Measurements from ENCODE around the gene ARL5A.
A peak's percentile ranks its signal among the peaks of the same experiment; 100 is the strongest.

GRCh38 chr2:151828143-151828889 is at the start of gene ARL5A:
- peak; percentile 78 to 95 (median 93) for TF ChIP-seq POLR2A (IDR thresholded peaks at IDR 0.05)
- TF ChIP-seq, protein P1, sequence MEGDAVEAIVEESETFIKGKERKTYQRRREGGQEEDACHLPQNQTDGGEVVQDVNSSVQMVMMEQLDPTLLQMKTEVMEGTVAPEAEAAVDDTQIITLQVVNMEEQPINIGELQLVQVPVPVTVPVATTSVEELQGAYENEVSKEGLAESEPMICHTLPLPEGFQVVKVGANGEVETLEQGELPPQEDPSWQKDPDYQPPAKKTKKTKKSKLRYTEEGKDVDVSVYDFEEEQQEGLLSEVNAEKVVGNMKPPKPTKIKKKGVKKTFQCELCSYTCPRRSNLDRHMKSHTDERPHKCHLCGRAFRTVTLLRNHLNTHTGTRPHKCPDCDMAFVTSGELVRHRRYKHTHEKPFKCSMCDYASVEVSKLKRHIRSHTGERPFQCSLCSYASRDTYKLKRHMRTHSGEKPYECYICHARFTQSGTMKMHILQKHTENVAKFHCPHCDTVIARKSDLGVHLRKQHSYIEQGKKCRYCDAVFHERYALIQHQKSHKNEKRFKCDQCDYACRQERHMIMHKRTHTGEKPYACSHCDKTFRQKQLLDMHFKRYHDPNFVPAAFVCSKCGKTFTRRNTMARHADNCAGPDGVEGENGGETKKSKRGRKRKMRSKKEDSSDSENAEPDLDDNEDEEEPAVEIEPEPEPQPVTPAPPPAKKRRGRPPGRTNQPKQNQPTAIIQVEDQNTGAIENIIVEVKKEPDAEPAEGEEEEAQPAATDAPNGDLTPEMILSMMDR (IDR thresholded peaks at IDR 0.05): peak in 2 of 7 experiments; percentile 7 to 11

All from body of pancreas (tissue), 4 donors.